HPDE6-E6E7 (cell line): ENCODE measurements around the gene GMDS.
A peak's percentile ranks its signal among the peaks of the same experiment; 100 is the strongest.

Source experiments
- DNase-seq: peaks from one replicate; pipeline ENCODE4 v3.0.0; 2011; ENCODE audit warnings: missing footprints; ENCODE audit errors: extremely low spot score

The GMDS gene

DNA sequence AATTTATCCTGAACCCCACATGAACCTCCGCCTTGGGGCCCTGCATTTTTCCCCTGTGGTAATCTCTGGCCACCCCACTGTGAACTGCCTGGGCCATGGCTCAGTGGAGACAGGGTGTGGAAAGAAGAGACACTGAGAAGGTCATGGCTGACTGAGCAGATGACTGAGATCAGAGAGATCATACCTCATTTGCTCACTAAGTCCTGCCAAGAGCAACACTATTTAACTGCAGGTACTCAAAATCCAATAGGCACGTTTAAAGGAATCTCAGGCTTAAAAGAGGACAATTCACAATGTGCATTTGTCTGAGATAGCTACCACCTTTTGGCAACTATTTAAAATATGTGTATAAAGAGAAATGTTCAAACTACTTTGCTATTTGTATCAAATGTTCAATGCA is 305.0 kb downstream of the GMDS start:
- no peak for DNase-seq

DNA sequence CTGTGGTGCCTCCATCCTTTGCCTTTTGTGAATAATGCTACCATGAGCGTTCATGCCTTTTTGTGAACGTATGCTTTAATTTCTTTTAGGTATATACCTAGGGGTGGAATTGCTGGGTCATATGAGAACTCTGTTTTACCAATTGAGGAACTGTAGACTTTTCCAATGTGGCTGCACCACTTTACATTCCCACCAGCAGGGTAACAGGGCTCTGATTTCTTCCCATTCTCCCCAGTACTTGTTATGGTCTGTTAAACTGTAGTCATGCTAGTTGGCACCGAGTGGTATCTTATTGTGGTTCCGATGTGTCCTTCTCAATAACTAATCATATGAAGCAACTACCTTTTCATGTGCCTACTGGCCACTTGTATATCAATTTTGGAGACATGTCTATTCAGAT is 312.1 kb downstream of the GMDS start:
- DNase-seq, result no peak

DNA sequence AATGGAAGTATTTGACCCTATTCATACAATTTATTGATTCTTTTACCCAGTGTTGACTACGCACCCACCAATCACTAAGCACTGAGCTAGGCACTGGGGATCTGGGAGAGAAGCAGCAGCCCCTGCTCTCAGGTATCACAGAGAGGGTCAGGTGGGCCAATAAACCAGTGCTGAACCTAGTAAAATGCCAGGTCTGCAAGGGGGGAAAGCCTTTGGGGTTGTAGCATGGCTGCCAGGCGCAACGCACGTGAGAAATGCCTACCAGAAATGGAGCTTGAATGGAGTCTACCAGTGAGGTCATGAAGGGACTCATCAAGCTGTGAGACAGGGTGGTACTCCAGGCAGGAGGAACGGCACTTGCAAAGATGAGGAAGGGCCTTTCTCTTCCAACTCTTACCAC is 313.6 kb downstream of the GMDS start:
- DNase-seq, result no peak

DNA sequence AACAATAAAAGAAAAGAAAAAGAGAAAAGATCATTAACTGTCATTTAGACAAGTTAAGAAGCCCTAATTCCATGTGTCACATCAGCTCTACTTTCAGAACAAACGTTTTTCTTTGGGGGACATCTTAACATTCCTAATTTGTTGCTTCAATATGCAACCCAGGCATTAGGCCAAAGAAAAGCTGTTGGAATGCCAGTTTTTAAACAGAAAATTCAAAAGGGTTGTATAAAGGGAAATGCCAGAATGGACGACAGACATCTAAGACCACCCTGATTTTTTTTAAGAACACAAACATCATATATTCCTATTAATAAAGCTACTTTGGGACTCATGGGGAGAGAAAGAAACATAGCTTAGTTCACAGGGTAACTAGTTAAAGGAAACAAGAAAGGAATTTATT is 315.0 kb downstream of the GMDS start:
- DNase-seq, result no peak

DNA sequence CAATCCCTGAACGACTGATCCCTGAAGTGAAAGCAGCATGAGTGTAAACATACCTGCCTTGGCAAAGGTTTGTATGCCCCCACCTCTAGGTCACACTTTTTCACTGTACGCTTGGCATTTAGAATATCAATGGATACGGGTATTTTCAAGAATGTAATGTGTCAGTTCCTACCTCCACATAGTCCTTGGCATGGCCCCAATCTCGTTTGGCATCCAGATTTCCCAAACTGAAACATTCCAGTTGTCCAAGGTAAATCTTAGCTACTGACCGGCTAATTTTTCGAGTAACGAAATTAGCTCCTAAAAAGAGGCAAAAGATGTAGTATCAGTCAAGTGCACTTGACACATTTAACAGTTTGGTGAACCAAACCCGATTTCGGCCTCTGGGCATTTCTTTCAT is 315.5 kb downstream of the GMDS start:
- no peak for DNase-seq

DNA sequence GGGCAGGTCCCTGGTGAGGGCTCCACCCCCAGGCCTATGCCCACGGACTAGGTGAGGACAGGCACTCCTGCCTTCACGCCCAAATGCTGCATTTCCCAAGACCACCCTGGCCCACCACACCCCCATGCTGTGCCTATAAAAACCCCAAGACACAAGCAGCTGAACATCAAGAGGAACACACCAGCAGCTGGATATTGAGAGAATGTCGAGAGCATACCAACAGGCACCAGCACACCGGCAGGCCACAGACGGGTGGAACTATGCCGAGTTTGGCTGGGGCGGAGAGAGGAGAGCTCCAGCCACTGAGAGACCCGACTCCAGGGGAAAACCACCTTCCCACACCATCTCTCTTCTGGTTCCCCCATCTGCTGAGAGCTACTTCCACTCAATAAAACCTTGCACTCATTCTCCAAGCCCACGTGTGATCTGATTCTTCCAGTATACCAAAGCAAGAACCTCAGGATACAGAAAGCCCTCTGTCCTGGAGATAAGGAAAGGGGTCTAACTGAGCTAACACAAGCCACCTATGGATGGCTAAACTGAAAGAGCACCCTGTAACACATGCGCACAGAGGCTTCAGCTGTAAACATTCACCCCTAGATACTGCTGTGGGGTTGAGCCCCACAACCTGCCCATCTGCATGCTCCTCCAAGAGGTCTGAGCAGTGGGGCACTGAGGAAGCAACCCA is 319.5 kb downstream of the GMDS start:
- DNase-seq, result no peak

DNA sequence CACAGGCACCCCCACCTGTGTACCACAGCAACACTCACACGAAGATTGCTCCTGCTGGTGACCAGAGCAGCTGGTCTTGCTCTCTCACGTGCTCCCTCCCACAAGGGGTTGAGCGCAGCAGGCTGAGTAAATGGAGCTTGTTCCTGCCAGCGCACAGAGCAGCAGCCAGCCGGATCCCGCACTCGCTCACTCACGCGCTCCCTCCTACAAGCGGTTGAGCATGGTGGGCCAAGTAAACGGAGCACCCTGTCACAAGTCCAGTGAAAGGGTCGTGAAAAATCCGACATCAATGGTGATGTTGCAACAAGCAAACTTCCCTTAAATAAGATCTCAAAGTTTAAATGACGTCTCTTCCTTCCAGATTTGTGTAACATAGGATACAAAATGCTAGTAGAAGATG is 322.0 kb downstream of the GMDS start:
- no peak for DNase-seq

DNA sequence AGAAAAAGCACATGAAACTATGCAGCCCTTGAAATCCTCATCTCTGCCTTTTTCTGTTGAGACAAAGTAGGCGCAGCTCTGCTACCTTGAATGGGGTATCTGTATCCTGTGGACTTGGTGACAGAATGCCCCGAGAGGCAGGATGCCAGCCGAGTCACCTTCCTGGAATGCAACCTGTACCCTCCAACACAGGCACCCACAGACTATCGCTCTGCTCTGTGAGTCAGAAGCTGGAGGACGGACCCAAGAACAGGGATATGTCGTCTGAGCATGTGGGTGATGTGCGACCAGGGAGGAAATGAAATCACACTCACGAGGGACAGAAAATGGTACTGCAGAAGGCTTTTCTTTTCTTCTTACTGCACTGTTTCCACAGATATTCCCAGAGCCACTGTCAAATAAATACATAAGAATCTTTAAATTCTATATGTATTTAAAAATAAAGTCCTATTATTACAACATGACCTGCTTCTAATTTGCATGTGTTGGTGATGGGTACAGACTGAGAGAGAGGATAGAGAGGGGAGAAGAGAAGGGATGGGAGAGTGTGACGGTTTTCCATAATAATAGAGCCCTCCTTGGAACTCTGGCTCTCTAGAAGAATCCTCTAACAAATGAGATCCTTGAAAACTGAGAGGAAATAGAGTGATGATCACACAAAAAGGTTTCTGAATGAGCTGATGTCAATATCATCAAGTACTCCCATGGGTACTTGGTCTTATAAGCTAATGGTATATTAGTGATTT is 327.6 kb downstream of the GMDS start:
- peak; percentile 62 for DNase-seq

DNA sequence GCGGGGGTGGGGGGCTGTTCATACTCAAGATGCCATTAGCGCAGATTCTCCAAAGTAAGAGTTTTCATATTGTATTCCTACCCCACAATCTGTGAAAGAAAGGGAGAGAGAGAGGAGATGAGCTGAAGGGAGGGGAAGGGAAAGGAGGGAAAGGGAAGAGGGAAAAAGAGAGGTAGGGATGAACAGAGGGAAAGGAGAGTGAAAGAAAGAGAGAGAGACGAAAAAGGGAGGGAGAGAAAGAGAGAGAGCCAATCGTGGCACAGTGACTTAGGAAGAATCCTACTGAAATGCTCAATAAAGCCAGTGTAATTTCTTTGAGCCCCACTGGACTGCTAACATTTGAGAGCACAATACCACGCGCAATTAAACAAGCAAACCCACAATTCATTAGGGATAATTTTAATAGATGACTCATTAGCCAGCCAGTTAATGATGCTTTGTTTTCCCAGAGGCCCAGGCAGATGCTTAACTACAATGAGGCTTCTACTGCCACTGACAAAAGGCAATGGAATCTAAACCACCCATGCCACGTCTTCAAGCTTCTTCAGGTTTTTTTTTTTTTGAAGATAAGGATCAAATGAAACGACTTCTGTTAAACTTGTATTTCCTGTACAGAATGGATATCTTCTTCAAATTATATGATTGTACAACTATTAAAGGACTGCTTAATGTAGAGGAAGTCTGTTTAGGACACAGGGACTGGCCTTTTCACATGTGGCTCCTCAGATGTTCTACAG is 328.9 kb downstream of the GMDS start:
- DNase-seq, result no peak

DNA sequence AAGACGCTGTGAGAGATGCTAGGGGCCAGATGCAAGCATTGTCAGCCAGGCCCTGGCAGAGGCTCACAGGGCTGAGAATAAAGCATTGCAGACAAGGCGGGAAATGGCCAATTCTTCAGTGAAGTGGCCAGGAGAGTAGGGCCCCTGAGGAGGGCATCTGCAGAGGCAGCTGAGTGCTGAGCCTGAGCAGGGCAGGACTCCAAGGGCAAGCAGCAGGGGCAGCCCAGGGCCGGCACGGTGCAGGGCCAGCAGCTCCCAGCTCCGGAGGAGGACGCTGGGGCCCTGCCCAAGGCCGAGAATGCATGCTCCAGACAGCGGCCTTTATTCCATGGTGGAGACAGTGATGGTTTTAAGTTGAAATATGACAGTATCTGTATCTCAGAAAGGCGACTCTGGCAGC is 330.2 kb downstream of the GMDS start:
- no peak for DNase-seq

DNA sequence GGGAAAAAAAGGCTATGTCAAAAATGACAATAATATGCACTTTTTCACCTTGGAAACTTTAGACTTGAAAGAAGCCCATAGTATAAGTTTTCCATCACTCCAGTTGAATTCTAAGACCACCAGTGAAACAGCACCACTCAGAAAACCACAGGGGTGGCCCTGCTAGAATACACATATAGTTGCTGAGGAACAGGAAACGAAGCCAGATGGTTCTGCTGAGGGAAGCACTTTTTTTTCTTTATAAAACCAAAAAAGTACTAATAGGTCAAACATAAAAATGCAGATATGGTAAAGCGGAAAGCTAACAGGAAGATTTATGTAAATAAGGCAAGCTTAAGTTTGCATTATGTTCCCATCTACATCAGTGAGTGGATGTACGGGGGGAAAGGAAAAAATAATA is 331.8 kb downstream of the GMDS start:
- no peak for DNase-seq

DNA sequence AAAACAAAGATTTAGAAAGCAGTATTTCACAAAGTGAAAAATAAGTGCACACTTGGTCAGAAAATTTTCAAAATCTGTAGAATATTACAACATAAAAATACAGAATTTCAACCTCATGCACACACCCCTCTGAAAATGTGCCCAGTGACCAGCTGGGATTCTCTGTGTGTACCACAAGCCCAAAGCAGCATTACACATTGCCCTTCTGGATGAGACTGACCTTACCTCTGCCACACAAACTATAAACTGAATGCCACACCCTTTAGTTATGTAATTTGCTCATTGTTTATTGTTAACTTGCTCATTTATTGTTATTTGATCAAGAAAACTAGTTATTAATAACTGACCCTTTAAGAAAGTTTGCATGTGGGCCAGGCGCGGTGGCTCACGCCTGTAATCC is 332.7 kb downstream of the GMDS start:
- DNase-seq, result no peak

DNA sequence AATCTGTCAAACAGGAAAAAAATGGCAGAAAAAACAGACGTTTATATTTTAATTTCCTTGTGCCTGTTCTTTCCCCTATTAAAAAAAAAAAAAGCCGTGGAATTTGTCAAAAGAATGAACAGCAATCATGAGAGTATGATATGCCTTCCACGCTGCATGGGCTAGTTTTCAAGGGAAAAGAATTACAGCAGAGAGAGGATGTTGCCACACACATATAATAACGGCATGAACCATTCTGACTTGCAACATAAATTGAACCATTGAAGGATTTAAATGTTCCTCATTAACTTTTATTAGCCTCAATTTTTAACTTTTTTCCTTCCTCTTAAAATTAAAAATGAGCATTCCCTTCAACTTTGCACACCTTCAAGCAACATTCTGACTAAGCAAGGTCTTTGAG is 333.9 kb downstream of the GMDS start:
- DNase-seq, result no peak

DNA sequence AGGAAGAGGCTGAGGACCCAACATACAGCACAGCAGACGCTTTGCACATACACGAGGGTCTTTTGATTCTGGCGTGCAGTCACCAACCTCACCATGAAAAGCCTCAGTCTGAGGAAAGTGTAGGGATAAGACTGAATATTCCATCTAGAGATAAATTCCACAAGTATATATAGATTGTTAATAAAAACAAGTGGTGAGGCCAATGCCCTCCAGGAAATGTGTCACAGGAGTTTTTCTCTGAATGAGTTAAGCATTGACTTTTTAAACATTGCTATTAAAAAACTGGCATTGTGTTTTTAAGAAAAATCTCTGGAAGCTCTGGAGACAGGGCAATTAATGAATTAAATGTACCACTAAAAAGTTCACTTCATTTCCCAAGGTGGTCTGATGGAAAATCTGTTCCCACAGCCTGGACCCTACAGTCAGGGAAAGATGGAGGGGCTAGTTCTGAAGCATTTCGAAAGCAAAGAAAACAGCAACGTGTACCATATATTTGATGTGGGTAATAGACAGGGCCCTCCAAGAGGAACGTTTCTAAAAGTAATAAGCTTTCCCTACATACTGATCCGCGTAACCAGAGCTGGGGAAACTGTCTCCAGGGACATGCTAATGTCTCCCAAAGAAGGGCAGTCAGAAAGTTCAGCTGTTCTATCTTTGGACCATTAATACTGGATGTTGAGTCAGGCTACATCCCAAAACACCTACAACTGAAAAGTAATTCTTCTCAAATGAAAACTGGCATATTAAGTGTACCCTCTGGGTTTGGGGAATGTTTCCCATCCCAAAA is 334.6 kb downstream of the GMDS start:
- DNase-seq, result no peak

DNA sequence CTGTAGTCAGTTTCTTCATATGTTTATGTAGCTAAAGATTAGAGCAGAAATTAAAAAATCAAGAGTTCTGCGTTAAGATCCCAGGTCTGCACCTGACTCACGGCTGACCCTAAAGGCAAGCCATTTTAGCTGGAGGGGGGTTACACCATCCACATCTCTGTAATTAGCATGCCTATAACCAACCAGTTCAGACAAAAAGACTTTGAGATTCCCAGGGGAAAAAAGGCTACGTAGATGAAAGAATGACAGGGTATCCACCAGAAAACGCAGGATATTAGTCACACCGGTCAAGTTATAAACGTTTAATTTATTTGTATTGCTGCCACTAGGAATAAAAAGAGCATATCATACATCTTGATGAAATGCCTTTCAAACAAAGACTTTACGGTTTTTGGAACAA is 336.6 kb downstream of the GMDS start:
- no peak for DNase-seq

DNA sequence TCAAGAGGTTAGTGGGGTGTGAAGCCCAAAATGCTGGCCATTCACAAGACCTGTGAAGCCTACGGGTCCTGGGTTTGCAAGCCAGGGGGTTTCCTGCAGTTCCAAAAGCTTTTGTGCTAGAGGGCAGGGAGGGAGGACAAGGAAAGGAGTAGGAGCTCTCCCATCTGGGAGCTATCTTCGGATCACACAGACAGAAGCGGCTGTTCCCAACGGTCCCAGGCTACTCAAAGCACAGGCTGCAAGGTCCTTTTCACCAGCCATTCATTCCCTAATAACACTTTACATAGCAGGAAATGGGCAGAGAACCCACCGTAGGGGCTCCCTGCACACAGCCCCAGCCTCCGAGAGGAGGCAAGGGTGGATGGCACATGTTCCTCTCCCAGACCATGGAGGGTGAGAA is 338.8 kb downstream of the GMDS start:
- DNase-seq, result no peak

DNA sequence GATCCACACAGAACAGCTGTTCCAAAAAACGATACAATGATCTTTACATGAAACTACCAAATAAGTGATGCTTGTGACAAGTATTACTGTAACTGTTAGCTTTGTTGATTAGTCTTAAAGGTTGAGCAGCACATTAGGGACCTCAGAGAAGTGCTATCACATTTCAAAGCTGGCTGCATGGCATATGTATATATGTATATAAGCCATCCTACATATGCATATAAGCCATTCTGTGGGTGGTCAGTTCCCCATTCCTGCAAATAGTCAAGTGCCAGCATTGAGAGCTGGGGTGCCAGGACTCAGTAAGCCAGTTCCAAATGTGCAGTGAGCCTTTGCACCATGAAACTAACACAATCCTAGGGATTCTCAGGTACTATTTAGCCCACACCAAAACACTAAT is 339.4 kb downstream of the GMDS start:
- DNase-seq, result no peak

DNA sequence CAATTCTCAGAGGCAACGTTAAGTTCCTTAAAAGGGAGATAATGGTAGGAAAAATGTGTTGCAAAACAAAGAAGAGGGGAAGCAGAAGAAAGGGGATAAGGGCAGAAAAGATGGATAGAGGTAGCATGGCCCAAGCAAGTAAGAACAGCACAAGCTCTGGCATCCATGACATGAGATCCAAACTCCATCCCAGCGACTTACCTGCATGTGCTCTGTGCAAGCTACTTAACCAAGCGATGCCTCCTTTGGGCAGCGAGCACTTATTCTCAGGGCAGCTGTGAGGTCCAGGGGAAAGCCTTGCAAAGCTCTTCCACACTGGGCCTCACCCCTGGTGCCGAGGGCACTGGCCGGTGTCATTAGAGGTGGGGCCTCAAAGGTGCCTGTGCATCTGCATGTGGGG is 340.5 kb downstream of the GMDS start:
- DNase-seq, result no peak

DNA sequence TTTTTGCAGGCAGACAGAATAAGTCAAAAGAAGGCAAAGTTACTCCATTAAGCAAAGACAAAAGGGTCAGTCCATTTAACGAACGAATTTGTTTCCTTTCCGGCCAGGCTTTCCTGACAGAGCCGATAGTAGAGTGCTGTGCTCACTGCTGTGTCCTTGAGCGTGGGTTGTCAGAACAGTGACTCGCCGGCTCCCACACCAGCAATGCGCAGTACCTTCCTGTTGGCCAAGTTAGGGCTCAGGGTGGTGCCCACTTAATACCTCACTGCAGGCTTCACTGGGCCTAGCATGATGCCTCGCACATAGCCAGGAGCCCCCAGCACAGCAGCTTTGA is 341.0 kb downstream of the GMDS start:
- no peak for DNase-seq

DNA sequence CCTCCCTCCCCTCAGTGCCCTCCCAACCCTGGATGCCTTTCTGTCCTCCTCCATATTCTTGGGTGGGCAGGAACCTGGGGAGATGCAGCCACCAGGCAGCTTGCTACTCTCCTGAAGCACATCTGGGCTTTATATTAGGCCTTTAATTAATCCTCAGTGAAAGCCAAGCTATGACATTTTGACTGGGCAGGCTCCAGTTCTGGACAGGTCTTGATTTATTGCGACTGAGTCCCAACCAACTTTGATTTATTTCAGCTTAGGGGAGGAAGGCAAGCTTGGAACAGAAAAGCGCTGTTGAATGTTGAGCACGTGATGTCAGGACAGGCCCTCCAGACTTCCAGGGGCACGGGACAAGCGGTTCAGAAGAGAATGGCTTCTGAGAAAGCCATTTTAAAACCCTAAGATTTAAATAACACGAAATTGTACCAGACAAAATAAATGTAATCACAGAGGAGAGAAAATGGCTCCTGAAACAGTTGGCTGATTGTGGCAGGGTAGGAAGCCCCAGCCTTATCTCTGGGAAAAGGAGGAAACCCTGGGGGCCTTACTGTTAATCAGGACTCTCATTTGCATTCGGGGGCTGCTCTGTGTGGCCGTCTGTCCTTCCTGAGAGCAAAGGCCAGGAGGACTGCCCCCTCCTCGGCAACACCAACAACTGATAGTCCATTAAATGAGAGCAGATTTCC is 341.5 kb downstream of the GMDS start:
- DNase-seq, result no peak

DNA sequence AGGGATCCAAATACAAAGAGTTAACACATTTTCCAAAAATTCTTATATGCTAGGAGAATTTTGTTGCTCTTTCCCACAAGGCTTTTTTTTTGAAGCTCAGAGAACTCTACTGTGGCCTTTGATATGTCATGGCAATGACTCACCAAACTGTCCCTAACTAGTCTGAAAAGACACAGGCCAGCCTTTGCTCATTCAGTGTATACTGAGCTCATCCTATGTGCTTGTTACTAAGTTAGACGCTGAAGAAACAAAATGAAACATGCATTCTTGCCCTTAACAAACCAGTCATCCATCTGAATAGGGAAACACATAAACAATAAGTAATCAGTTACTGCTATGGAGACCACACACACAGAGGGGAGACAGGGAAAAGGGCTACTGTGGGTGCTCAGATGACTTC is 343.8 kb downstream of the GMDS start:
- DNase-seq, result no peak

DNA sequence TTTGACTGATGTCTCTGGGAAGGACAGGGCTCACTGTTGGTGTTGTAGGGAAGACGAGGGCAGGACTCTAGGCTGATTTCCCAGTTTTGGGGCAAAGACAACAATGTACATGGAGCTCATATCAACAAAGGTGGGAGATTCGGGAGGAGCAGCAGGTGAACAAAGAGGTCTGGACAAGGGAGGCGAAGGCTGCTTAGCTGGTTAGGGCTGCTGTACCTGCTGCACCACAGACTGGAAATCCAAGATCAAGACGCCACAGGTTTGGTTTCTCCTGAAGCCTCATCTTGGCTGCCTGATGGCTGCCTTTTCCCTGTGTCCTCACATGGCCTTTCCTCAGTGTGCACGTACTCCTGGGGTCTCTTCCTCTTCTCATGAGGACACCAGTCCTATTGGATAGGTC is 348.5 kb downstream of the GMDS start:
- no peak for DNase-seq
